Tibial nerve (tissue), 4 donors: ENCODE measurements around the gene B3GNT5.

Source experiments
- CTCF ChIP-seq, 5 experiments: fragments of 200-600 bp in 3 of 5; fragments of 450-650 bp in 2 of 5; sonication (generic) in 3 of 5; IDR thresholded peaks; one replicate each; pipeline ENCODE4 v1.5.1; 2016 to 2019; ENCODE audit warnings: antibody characterized with exemption in 5 of 5, mild to moderate bottlenecking in 3 of 5, moderate library complexity in 2 of 5
- EP300 ChIP-seq, 2 donors: sonication (generic); formaldehyde crosslinking; IDR thresholded peaks; one replicate each; pipeline ENCODE4 v1.6.1; 2017; ENCODE audit warnings: antibody characterized with exemption in 2 of 2, mild to moderate bottlenecking in 1 of 2

- TF ChIP-seq CTCF (IDR thresholded peaks at IDR 0.05) (no peak), EP300 (IDR thresholded peaks at IDR 0.05) (no peak)
Measured at GRCh38 chr3:183249006-183249718, 3.9 kb upstream of the B3GNT5 start.
